ENCODE results near the gene TRAF3IP3.

Gene TRAF3IP3

DNA sequence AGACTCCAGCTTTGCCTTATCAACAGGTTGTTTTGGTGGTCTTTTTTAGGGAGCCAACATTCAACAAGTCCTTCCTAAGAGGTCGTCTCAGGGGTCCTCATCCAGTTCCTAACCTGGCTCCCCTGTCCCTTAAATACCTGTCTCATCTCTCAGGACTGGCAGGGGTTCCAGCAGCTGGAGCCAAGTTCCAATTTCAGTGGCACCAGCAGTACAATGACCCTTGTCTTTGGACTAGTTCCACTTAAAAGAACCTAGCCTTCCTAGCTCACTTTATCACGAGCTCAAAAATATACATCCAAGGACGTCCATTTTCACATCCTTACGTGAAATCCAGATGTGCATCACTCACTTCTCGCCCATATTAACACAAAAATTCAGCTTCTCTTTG is 18.7 kb upstream of the TRAF3IP3 start:
- ATAC-seq, result no peak

GRCh38 chr1:209738270-209738669 is 17.6 kb upstream of the TRAF3IP3 start:
- ATAC-seq, result no peak

GRCh38 chr1:209741193-209741592 is 14.7 kb upstream of the TRAF3IP3 start:
- no peak for ATAC-seq

DNA sequence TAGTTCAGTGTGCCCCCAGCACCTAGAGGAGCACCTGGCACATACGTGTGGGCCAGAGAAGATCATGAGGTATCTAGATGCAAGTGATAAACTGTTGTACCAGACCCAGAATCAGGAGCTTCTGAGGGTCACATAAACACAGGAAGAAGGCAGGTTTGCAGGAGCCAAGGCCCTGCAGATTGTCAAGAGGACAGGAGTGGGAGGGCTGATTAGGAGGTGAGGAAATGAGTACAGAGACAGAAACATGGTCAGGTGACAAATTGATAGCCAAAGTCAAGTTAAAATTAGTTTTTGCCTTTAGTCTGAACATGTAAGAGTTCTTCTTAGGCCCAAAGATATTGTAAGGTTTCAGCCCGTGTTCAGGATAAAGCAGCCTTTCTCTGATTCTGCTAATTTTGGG is 14.0 kb upstream of the TRAF3IP3 start:
- no peak for ATAC-seq

DNA sequence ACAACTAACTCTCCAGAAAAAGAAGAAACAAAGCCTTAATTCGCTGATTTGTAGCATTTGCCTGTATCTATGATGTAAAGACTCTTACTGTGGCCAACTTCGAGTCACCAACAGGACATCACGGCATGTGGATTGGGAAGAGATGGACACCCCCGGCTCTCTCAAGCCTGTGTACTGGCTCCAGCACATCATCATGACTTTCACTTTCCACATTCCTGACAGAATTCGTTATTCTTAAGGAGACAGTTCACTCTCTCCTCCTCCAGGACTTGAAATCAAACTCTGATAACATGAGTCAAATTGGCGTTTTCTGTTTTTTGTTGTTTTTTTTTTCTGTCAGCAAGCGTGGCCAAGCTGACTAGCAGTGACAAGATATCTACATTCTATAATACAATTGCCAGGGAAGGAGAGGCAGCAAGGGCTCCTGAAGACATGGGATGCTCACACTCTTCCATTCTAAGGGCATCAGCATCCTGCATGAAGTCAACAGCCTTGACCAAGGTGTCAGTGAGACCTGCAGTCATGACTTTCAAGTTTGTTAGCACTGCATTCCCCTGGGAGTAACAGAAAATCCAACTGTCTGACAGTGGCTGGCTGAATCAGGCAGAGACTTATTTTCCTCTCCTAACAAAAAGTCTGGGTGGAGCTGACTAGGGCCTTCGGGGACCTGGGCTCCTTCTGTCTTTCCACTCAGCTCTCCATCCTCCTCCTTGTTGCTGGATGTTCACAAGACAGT is 13.3 kb upstream of the TRAF3IP3 start:
- no peak for ATAC-seq

DNA sequence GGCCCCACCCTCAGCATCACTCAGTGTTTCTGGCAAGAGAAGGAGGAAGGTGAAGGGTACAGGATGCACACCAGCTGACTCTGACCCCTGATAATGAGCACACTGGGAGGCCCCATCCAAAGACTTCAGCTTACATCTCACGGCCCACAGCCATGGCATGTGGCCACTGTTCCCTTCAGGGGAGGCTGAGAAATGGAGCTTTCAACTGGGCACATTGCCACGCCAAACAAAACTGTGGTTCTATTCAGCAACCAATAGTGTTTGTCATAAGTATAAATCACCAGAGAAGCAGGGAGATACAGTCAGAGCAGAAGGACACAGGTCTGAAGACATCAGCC is 12.7 kb upstream of the TRAF3IP3 start:
- no peak for ATAC-seq

GRCh38 chr1:209746451-209747165 is 9.2 kb upstream of the TRAF3IP3 start:
- no peak for ATAC-seq

- peak; percentile 64 to 72 for ATAC-seq
These were observed 8.1 kb upstream of the TRAF3IP3 start for GRCh38 chr1:209747580-209748262.

DNA sequence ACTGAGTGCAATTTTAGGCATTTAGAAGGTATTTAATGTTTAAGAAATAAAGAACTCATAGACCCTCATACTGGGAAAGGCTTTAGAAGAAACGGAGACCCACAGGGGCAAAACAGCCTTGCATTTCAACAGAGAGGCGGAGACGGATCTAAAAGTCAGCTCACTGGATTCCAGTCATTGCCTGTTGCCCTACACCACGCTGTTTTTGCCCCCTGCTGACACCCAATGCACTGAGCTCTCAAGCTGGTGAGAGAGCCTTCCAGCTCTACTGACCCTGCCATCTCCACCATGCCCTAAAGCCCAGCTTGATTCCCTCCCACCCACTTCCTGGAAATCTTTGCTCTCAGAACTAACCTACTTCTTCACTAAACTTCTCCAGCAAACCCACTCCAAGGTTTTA is 7.2 kb upstream of the TRAF3IP3 start:
- ATAC-seq, result no peak

GRCh38 chr1:209749205-209749604 is 6.6 kb upstream of the TRAF3IP3 start:
- peak; percentile 10 to 22 for ATAC-seq

GRCh38 chr1:209749670-209750323 is 6.1 kb upstream of the TRAF3IP3 start:
- no peak for ATAC-seq

DNA sequence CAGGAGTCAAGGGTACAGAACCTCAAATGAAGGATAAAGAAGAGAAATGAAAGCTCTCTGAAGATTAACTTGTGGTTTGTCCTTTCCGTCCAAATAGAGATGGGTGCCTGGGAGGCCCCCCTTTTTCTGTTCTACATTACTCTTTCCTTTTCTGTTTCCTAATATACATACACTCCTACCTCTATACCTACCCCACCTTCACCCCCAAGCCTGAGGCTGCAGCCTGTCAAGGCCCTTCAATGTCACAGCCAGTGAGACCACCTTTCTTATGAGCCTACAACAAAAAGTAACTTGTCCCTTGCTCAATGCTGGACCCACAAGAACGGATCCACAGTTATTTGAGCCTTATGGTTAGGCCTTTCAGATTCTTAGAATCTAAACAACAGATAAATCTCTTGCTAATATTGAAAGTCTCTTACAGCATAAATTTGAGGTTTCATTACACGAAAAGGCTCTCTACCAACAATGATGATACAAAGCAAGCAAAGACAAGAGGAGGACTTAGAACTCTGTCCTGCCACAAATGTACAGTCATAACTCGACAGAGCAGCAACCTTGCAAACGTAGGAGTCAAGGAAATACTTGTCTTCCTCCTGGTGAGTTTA is 4.1 kb upstream of the TRAF3IP3 start:
- peak; percentile 55 to 58 for ATAC-seq

- ATAC-seq, result no peak
These were observed 3.0 kb upstream of the TRAF3IP3 start for GRCh38 chr1:209752890-209753289.

DNA sequence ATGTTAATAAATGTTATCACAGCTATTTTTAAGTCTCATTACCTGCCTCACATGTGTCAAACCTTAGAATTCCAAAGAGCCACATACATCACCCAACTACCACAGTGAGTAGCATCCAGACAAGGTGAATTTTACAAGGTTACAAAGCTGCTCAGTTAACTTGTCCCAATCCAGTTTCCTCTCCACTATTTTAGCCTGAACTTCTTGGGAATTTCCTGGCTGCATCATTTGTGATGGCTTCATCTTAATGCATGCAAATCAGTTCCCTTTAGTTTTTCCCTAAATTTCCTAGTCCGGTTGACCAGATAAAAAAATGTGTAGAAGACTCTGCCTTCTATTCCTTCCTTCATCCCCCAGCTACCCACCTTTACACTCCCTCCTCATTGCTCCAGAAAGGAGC is 597 bp upstream of the TRAF3IP3 start:
- no peak for ATAC-seq

GRCh38 chr1:209756615-209757445 is 977 bp downstream of the TRAF3IP3 start:
- ATAC-seq, result peak; percentile 30 to 31

DNA sequence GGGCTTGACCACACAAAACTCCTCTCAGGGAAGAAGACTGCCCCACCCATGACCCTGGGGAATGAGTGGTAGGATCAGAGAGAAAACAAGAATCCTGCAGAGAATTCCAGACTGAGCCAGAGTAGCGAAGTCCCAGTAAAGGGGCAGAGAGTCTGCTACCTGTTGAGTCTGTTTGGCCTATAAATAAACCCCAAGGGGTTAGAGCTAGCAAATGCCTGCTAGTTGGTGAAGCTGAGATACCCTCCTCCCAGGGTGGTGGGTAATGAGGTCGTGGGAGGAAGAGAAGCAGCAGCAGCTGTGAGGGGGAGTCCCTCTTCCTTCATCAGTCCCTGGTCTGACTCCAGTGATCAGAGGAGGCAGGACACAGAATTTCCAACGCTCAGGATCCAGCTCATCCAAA is 2.5 kb downstream of the TRAF3IP3 start:
- ATAC-seq, result no peak

GRCh38 chr1:209759829-209760359 is 4.0 kb downstream of the TRAF3IP3 start:
- ATAC-seq, result no peak

- no peak for ATAC-seq
These were observed 5.3 kb downstream of the TRAF3IP3 start for GRCh38 chr1:209761011-209761635.

- ATAC-seq, result no peak
These were observed 10.2 kb downstream of the TRAF3IP3 start for GRCh38 chr1:209766051-209766450.

DNA sequence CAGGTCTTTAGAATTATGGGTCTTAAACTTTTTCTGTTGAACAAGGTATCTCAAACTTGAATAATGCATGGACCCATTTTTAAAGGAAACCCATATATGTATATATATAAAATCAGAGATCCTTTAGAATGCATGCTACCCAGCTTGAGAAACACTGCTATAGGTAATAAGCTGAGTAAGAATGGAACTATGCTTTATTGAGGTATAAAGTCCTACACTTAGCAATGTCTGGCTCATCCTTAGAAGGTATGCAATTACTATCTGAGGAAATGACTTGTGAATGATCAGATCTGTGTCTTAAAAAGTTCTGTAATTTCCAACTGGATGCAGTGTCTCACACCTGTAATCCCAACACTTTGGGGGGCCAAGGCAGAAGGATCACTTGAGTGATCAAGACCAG is 11.2 kb downstream of the TRAF3IP3 start:
- ATAC-seq, result peak in 1 of 2 donors; percentile 25

DNA sequence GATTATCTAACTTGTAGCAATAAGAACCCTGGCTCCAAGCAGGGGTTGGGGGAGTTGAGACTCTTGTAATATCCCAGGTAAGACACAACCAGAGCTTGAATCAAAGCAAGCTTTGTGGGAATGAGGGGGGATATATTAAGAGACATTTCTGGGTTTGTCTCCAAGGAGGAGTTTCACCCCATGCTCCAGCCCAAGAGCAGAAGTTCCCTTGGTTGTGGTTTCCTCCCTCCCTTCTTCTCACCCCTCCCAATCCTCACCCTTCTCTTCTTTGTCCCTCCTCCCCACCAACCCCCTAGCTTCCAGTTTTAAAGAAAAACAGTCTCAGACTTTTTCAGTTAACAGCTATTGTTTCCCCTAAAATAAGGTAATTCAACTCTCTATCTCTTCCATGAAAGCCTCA is 11.9 kb downstream of the TRAF3IP3 start:
- ATAC-seq, result no peak

Measured in activated CD4-positive, CD25-positive, alpha-beta regulatory T cell treated with anti-CD3 and anti-CD28 coated beads, Interleukin-2, amount 50 U/mL, for 24 hours (primary cell).